ENCODE data around the gene NTS.

- TF ChIP-seq ZBTB44 (tag by site-specific recombination; IDR thresholded peaks at IDR 0.05), result no peak
- TF ChIP-seq MZF1 (tag by site-specific recombination; IDR thresholded peaks at IDR 0.05; ENCODE audit: borderline replicate concordance), result no peak
- no peak for TF ChIP-seq ZNF221 (tag by site-specific recombination; IDR thresholded peaks at IDR 0.05; ENCODE audit: borderline replicate concordance)
- no peak for TF ChIP-seq CTCF (tag by site-specific recombination; IDR thresholded peaks at IDR 0.05)
- no peak for TF ChIP-seq ZBTB7A (tag by site-specific recombination; IDR thresholded peaks at IDR 0.05; ENCODE audit: low read depth)
Observed at GRCh38 chr12:85843606-85844310, 30.3 kb upstream of the NTS start.
